Neural crest cell (in vitro differentiated cells): ENCODE measurements around the gene RPL18A. TPM values are rescaled to one million over a fixed set of nuclear protein-coding genes. Genes with fewer than 3 reads are reported as not detected.

Experiments
- DNase-seq: peaks from one replicate; pipeline ENCODE4 v3.0.0; 2021; ENCODE audit warnings: low read depth, mixed read lengths, low spot score
- H3K27ac Mint-ChIP-seq: one replicate; pipeline ENCODE4 v1.8.0; 2021; ENCODE audit warnings: mild to moderate bottlenecking, mixed read lengths; ENCODE audit not compliant: unreplicated experiment
- H3K27me3 Mint-ChIP-seq: 2 replicates; pipeline ENCODE4 v1.8.0; 2021; ENCODE audit warnings: low read depth, mild to moderate bottlenecking, mixed read lengths
- H3K36me3 Mint-ChIP-seq: 2 replicates; pipeline ENCODE4 v1.8.0; 2021; ENCODE audit warnings: low read depth, mild to moderate bottlenecking, mixed read lengths
- H3K4me1 Mint-ChIP-seq: 2 replicates; pipeline ENCODE4 v1.8.0; 2021; ENCODE audit warnings: mixed read lengths
- H3K4me3 Mint-ChIP-seq: one replicate; pipeline ENCODE4 v1.8.0; 2021; ENCODE audit warnings: mild to moderate bottlenecking, mixed read lengths
- H3K9me3 Mint-ChIP-seq: 2 replicates; pipeline ENCODE4 v1.8.0; 2021; ENCODE audit warnings: mixed read lengths
- total RNA-seq: library from RNA; stranded (reverse); gene quantifications from 2 replicates; pipeline ENCODE4 v1.2.1, GENCODE V29; 2021
- TF ChIP-seq, protein P1 (sequence below): fragments of 200-600 bp; sonication (generic); conservative IDR thresholded peaks from 2 replicates; pipeline ENCODE4 v1.5.0; 2021; ENCODE audit warnings: antibody characterized with exemption, mild to moderate bottlenecking

RPL18A gene
- total RNA-seq, 1 donor from 2014 or later = 2,184 TPM

DNA sequence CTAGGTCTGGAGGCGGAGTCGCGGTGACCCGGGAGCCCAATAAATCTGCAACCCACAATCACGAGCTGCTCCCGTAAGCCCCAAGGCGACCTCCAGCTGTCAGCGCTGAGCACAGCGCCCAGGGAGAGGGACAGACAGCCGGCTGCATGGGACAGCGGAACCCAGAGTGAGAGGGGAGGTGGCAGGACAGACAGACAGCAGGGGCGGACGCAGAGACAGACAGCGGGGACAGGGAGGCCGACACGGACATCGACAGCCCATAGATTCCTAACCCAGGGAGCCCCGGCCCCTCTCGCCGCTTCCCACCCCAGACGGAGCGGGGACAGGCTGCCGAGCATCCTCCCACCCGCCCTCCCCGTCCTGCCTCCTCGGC is 12.2 kb downstream of the RPL18A start, which contains the start of gene SLC5A5:
TSS of gene SLC5A5 (plus strand) at position 68 of the 373 bp plus-strand sequence. CDS start 375 bp downstream, outside the sequence.
- Mint-ChIP-seq H3K4me3 (peak within 1 kb of the TSS; percentile 31), H3K4me1 (no peaks in the 10 kb centered on the region), H3K27ac (no peak within 1 kb of the TSS), H3K36me3 (peaks cover 2% of the 10 kb centered on the region), H3K27me3 (peaks cover 70% of the 10 kb centered on the region), H3K9me3 (no peaks in the 10 kb centered on the region)
- DNase-seq = no peak
- TF ChIP-seq, protein P1, sequence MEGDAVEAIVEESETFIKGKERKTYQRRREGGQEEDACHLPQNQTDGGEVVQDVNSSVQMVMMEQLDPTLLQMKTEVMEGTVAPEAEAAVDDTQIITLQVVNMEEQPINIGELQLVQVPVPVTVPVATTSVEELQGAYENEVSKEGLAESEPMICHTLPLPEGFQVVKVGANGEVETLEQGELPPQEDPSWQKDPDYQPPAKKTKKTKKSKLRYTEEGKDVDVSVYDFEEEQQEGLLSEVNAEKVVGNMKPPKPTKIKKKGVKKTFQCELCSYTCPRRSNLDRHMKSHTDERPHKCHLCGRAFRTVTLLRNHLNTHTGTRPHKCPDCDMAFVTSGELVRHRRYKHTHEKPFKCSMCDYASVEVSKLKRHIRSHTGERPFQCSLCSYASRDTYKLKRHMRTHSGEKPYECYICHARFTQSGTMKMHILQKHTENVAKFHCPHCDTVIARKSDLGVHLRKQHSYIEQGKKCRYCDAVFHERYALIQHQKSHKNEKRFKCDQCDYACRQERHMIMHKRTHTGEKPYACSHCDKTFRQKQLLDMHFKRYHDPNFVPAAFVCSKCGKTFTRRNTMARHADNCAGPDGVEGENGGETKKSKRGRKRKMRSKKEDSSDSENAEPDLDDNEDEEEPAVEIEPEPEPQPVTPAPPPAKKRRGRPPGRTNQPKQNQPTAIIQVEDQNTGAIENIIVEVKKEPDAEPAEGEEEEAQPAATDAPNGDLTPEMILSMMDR = no peak

DNA sequence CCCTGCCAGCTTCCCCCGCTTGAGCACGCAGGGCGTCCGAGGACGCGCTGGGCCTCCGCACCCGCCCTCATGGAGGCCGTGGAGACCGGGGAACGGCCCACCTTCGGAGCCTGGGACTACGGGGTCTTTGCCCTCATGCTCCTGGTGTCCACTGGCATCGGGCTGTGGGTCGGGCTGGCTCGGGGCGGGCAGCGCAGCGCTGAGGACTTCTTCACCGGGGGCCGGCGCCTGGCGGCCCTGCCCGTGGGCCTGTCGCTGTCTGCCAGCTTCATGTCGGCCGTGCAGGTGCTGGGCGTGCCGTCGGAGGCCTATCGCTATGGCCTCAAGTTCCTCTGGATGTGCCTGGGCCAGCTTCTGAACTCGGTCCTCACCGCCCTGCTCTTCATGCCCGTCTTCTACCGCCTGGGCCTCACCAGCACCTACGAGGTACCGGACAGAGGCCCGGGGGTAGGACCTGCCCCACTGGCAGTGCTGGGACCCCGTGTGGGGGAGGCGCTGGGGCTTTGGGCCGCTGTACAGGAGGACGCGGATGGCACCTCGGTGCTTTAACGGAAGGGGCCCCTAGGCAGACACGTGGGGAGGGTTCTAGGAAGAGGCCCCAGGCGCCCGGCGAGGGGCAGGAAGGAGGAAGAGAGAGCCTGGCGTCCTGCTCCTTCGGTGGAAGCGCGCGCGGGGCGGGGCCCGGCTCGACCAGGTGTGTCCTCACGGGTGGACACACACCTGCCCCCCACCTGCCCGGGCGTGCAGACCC is 12.7 kb downstream of the RPL18A start:
- no peaks in the 10 kb centered on the region for H3K4me1 Mint-ChIP-seq
- TF ChIP-seq, protein P1 = no peak
- H3K27me3 Mint-ChIP-seq = peaks cover 65% of the 10 kb centered on the region
- no peaks in the 10 kb centered on the region for H3K9me3 Mint-ChIP-seq
- no peak overlapping the region for H3K4me3 Mint-ChIP-seq
- no peak for DNase-seq
- peaks cover 2% of the 10 kb centered on the region for H3K36me3 Mint-ChIP-seq
- no peak overlapping the region for H3K27ac Mint-ChIP-seq

DNA sequence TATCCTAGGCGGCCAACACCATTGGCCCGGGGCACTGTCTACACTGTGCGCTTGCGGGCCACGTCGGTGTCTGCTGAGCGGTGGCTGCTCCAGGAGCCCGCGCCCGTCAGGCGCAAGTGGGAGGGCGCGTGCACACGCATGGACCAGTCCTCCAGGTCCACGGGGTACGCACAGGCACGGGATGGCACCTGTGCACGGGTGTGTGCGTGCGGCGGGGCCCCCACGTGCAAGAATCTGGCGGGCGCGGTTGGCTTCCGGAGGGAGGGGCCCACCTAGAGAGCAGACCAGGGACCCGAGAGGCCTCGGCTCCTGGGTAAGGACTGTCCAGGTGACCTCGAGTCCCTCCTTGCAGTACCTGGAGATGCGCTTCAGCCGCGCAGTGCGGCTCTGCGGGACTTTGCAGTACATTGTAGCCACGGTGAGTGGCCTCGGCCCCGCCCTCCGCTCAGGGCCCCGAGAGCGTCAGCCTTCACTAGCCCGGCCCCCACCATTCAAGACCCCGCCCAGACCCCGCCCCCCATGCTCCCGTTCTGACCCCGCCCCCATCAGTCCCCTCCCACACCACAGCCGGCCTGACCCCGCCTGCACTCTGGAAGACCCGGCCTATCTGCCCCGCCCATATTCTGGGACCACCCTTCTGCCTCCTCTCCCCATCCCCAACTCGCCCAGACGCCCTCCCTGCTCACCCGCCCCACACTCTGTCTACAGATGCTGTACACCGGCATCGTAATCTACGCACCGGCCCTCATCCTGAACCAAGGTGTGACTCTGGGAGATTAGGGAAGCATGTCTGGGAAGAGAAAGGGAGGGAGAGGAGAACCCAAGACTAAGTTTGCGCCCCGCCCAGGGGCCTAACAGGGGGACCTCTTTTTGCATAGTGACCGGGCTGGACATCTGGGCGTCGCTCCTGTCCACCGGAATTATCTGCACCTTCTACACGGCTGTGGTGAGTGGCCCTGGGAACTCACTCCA is 14.4 kb downstream of the RPL18A start:
- DNase-seq = peak; percentile 58
- no peaks in the 10 kb centered on the region for H3K4me1 Mint-ChIP-seq
- peak overlapping the region; percentile 61 for H3K4me3 Mint-ChIP-seq
- peaks cover 49% of the 10 kb centered on the region for H3K27me3 Mint-ChIP-seq
- H3K27ac Mint-ChIP-seq = no peak overlapping the region
- H3K36me3 Mint-ChIP-seq = no peaks in the 10 kb centered on the region
- no peaks in the 10 kb centered on the region for H3K9me3 Mint-ChIP-seq
- TF ChIP-seq, protein P1 = no peak

DNA sequence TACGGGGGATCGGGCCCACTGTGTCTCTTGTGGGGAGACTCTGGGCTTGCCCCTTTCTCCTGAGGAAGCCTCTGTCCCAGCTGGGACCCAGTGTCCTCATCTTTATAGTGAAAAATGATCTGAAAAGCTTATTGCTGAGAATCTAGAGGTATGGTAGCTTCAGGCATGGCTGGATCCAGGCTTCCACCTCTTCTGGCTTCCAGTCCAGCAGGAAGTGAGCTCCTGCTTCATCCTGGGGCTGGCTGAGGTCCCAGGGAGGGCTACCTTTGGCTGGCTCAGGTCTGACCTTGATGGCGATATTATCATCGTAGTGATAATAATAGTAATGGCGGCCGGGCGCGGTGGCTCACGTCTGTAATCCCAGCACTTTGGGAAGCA is 15.0 kb downstream of the RPL18A start:
- Mint-ChIP-seq H3K9me3 (no peaks in the 10 kb centered on the region), H3K4me3 (peak overlapping the region; percentile 61), H3K27ac (no peak overlapping the region), H3K36me3 (no peaks in the 10 kb centered on the region), H3K27me3 (peaks cover 42% of the 10 kb centered on the region), H3K4me1 (no peaks in the 10 kb centered on the region)
- TF ChIP-seq, protein P1 = no peak
- no peak for DNase-seq

DNA sequence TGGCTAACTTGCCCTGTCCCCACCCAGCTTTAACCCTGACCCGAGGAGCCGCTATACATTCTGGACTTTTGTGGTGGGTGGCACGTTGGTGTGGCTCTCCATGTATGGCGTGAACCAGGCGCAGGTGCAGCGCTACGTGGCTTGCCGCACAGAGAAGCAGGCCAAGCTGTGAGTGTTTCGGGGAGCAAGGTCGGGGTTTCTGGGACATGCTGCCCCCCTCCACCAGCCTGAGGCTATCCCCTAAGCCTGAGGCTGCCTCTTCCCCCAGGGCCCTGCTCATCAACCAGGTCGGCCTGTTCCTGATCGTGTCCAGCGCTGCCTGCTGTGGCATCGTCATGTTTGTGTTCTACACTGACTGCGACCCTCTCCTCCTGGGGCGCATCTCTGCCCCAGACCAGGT is 18.0 kb downstream of the RPL18A start:
- H3K36me3 Mint-ChIP-seq = no peaks in the 10 kb centered on the region
- H3K4me1 Mint-ChIP-seq = no peaks in the 10 kb centered on the region
- DNase-seq = no peak
- no peak overlapping the region for H3K4me3 Mint-ChIP-seq
- H3K9me3 Mint-ChIP-seq = no peaks in the 10 kb centered on the region
- H3K27me3 Mint-ChIP-seq = peaks cover 27% of the 10 kb centered on the region
- no peak overlapping the region for H3K27ac Mint-ChIP-seq
- TF ChIP-seq, protein P1 = no peak
